Cerebellar cortex (tissue), 1 donor: ENCODE measurements around the gene TRIM40.

Experiments used
- DNase-seq: peaks from one replicate; pipeline ENCODE4 v3.0.0-alpha.2; 2015; ENCODE audit warnings: low spot score

The TRIM40 gene

DNA sequence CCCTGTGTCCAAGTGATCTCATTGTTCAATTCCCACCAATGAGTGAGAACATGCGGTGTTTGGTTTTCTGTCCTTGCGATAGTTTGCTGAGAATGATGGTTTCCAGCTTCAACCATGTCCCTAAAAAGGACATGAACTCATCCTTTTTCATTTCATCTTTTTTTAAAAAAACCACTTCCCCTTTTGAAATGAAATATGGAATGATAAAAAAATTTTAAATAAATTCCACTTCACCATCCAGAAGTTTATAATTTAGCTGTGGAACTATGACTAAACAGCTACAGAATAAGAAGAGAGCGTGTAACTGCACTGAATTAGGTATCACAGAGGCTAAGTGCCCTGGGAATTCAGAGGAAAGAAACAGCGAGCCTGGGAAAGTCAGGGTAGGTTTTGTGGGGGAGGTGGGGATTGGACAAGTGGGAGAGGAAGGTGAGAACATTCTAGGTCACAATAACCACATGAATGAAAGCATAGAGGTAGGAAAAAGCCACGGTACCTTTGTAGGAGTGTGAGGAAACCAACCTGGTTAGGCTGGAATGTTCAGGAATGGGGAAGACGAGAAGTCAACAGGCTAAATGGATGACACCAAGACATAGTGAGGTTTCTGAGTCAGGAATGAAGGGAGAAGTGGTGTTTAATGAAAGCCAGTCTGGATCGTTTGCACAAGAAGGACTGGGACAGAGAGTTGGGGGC, 14.1 kb downstream of the TRIM40 start:
- DNase-seq, result no peak

- no peak for DNase-seq
Observed at GRCh38 chr6:30150671-30151395, 14.9 kb downstream of the TRIM40 start.

GRCh38 chr6:30151580-30151979, 15.6 kb downstream of the TRIM40 start:
- DNase-seq, result no peak

GRCh38 chr6:30152016-30152673, 16.2 kb downstream of the TRIM40 start:
- no peak for DNase-seq

GRCh38 chr6:30152910-30153610, 17.1 kb downstream of the TRIM40 start:
- no peak for DNase-seq

DNA sequence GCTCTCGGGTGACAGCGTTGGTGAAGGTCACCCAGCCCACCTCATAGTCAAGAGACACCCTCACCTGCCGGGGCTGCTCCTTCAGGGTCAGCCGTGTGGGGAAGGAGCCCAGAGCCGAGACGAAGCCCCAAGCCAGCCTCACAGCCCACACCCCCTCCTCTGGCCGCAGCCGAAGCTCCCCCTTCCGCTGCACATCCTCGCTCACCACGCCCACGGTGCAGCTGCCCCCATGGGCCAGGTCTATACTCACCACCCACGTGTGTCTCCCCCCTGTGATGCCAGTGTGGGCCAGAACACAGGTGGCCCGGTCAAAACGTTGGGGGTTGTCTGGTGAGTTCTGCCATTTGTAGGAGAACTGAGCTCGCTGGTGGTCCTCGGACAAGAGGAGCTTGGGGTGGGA, 18.1 kb downstream of the TRIM40 start:
- no peak for DNase-seq

GRCh38 chr6:30154709-30155519, 19.0 kb downstream of the TRIM40 start:
- no peak for DNase-seq

DNA sequence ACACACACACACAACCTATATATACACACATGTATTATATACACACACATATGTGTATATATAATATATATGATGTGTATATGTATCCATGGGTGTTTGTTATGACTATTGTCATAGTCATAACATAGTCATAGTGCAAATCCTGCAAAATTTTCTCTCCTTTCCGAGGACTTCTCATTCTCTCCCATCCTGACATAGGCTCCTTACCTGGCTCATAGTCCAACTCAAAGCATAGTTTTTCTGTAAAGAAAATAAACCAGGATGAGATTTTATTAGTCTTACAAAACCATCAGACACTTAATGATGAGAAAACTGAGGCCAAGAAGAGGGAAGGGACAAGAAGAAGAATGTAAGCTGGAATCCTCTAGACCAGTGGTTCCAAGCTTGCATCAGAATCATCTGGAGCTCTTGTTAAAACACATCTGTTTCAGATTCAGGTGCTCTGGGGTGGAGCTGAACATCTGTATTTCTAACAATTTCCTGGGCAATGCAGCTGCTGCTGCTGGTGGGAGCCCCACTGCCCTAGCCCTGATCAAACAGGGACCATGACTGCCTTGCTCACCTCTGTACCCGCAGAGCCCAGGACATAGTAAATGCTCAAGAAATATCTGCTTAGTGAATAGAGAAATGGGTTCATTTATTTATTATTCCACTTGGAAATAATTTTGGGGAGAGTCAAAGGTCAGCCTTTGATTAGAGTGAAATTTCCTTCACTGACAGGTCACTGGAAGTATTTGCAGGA, 19.8 kb downstream of the TRIM40 start:
- DNase-seq, result no peak

DNA sequence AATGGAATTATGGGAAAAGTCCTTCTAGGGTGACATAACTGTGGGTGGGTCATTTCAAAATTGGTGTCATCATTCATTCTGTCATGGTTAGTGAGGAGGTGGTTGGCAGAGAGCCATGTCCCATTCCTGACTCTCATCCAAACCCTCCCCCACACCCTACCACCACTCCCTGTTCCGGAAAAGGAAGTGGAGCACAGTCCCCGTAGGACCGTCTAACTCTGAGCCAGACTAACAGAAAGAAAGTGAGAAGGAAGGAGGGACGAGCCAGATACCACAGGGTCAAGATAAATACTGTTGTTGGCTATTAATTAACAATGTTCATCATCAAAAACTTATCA, 20.3 kb downstream of the TRIM40 start:
- no peak for DNase-seq

- no peak for DNase-seq
Observed at GRCh38 chr6:30156774-30157173, 20.8 kb downstream of the TRIM40 start.

- DNase-seq, result no peak
Observed at GRCh38 chr6:30157581-30157980, 21.6 kb downstream of the TRIM40 start.

GRCh38 chr6:30157999-30158398, 22.1 kb downstream of the TRIM40 start:
- no peak for DNase-seq

GRCh38 chr6:30158475-30159040, 22.6 kb downstream of the TRIM40 start:
- DNase-seq, result no peak

DNA sequence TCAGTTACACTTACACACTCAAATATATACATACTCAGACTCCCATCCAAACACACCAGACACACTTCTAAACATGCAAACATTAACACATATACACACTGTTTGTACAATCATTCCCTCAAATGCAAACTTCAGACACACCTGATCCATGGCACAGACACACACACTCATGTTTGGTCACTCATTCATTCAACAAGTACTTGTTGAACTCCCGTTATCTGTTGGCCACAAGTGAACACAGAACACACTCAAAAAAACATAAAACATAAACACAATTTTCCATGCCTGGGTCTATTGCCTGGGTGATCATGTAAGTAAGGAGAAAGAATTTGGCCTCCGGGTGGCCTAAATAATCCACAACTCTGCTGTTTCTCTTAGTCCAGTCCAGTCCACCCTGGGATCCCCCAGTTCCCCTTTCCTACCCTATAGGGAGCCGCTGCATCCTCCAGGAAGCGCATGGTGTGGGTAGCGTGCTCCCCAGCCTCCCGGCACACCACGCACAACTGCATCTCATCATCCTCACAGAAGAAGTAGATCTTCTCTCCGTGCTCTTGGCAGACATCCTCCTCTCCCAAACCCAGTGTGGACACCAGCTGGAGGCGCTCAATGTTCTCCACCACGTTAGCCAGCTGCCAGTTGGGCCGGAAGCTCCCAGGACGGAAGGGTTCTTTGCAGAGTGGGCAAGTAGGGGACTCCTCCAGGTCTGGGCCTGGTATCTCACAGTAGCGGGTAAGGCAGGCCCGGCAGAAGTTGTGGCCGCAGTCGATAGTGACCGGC, 24.3 kb downstream of the TRIM40 start:
- no peak for DNase-seq

DNA sequence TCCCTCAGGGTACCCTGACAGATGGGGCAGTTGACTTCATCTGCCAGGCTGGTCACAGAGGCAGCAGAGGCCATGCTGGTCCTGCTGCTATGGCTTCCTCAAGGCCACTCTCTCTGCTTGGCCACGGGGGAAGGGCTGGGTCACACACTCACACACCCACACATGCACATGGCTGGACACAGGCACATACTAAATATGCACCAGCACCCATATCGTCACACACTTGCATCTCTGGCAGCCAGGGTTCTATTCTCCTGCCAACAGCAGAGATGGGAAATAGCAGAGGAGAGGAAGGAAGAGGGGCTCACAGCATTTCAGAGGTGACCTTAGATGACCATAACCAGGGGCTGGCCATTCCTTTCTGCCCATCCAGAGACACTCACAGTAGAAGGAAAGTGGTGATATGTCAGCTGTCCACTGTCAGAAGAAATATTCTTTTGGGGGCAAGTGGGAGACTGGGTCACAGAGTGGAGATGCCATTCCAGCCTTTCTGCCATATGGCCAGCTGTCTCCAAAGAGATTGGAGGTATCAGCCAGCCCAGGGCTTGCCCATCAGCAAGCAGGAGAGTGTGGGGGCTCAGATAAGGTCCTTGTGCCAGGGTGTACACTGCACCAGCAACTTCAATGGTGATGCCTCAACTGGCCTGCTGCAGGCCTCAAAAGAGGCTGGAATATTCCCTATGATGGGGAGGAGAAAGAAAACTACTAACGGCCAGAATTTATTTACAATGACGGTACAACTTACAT, 25.0 kb downstream of the TRIM40 start, which contains the start of gene TRIM10:
Gene TRIM10 (minus strand): TSS at position 427 of the 747 bp plus-strand sequence. CDS start 353 bp downstream, at position 74.
- DNase-seq, result no peak

GRCh38 chr6:30162265-30163089, 26.5 kb downstream of the TRIM40 start:
- DNase-seq, result no peak

DNA sequence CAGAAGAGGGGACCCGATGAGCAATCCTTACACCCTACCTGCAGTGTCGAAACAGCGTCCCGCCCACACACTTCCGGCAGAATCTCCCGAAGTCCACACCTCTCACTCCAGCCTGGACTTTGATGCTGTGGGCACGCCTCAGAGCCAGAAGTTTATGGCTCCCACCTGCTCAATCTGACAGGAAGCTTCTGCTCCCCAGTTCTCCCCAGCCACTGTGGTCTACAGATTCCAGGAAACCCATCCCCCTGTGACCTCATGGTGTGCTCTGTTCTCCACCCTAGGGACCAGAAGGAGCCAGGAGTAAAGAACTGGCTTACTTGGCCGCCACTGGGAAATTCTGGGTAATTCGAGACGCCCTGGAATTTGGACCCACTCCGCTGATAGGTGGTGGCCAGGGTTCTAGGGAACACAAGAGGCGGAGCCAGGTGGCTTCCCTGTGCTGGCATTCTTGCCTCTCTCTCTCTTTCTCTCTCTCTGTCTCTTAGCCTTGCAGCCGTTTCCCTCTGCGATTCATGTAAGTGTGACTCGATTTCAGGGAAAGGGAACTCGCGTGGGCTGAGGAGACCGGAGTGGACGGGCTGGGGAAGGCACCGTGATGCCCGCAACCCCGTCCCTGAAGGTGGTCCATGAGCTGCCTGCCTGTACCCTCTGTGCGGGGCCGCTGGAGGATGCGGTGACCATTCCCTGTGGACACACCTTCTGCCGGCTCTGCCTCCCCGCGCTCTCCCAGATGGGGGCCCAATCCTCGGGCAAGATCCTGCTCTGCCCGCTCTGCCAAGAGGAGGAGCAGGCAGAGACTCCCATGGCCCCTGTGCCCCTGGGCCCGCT, 27.4 kb downstream of the TRIM40 start, which contains the start of gene TRIM15:
Gene TRIM15 (plus strand): TSS at position 457 of the 828 bp plus-strand sequence. CDS start 139 bp downstream, at position 596.
- DNase-seq, result no peak
